CD4-positive, alpha-beta T cell treated with Interleukin-1 beta for 1 hour (primary cell): ENCODE measurements around the gene MAMDC2.
"Not testable (repeated sequence)": the region's sequence is repeated elsewhere in the genome, so short reads cannot be mapped to it uniquely, and the experiment has no call there.

Experiments
- DNase-seq, 2 donors: peaks; one replicate each; pipeline ENCODE4 v3.0.0-alpha.2; 2020 to 2022

MAMDC2 gene

GRCh38 chr9:70137577-70137976, 93.9 kb downstream of the MAMDC2 start:
- DNase-seq, result no peak

GRCh38 chr9:70142101-70142500, 98.5 kb downstream of the MAMDC2 start:
- DNase-seq, result no peak

- DNase-seq, result no peak
Observed at GRCh38 chr9:70143394-70144130, 99.9 kb downstream of the MAMDC2 start.

GRCh38 chr9:70144131-70144503, 100.5 kb downstream of the MAMDC2 start:
- no peak for DNase-seq

GRCh38 chr9:70145981-70146380, 102.3 kb downstream of the MAMDC2 start:
- no peak for DNase-seq

GRCh38 chr9:70147196-70147595, 103.5 kb downstream of the MAMDC2 start:
- DNase-seq, result no peak

- DNase-seq, result no peak
Observed at GRCh38 chr9:70147651-70148050, 104.0 kb downstream of the MAMDC2 start.

GRCh38 chr9:70152350-70152749, 108.7 kb downstream of the MAMDC2 start:
- no peak for DNase-seq

GRCh38 chr9:70156729-70157128, 113.1 kb downstream of the MAMDC2 start:
- DNase-seq, result no peak

GRCh38 chr9:70159630-70160029, 116.0 kb downstream of the MAMDC2 start:
- no peak for DNase-seq

- no peak for DNase-seq
Observed at GRCh38 chr9:70160686-70161600, 117.3 kb downstream of the MAMDC2 start.

GRCh38 chr9:70165006-70165602, 121.5 kb downstream of the MAMDC2 start:
- DNase-seq, result no peak

- no peak for DNase-seq
Observed at GRCh38 chr9:70168521-70168920, 124.9 kb downstream of the MAMDC2 start.

- no peak for DNase-seq
Observed at GRCh38 chr9:70169222-70169621, 125.6 kb downstream of the MAMDC2 start.

GRCh38 chr9:70170151-70170790, 126.6 kb downstream of the MAMDC2 start:
- DNase-seq, result no peak

- no peak for DNase-seq
Observed at GRCh38 chr9:70172532-70172931, 128.9 kb downstream of the MAMDC2 start.

GRCh38 chr9:70177121-70177520, 133.5 kb downstream of the MAMDC2 start:
- no peak for DNase-seq

GRCh38 chr9:70192707-70193106, 149.1 kb downstream of the MAMDC2 start:
- no peak for DNase-seq

GRCh38 chr9:70195456-70195855, 151.8 kb downstream of the MAMDC2 start:
- DNase-seq, result no peak

GRCh38 chr9:70197216-70198044, 153.8 kb downstream of the MAMDC2 start:
- DNase-seq, result no peak

GRCh38 chr9:70204743-70205142, 161.1 kb downstream of the MAMDC2 start:
- not testable (repeated sequence) for DNase-seq

GRCh38 chr9:70205366-70206020, 161.8 kb downstream of the MAMDC2 start:
- DNase-seq, result no peak
